Measurements from ENCODE around the gene SARDH. TPM values are rescaled to one million over a fixed set of nuclear protein-coding genes. Genes with fewer than 3 reads are reported as not detected.
A peak's percentile ranks its signal among the peaks of the same experiment; 100 is the strongest.

The SARDH gene
- total and polyA plus RNA-seq, 2 of the 13 experiments (the other 11 are each of a cell fraction or from before 2014, with no cell fraction given) = 11.6 to 34.9 TPM

DNA sequence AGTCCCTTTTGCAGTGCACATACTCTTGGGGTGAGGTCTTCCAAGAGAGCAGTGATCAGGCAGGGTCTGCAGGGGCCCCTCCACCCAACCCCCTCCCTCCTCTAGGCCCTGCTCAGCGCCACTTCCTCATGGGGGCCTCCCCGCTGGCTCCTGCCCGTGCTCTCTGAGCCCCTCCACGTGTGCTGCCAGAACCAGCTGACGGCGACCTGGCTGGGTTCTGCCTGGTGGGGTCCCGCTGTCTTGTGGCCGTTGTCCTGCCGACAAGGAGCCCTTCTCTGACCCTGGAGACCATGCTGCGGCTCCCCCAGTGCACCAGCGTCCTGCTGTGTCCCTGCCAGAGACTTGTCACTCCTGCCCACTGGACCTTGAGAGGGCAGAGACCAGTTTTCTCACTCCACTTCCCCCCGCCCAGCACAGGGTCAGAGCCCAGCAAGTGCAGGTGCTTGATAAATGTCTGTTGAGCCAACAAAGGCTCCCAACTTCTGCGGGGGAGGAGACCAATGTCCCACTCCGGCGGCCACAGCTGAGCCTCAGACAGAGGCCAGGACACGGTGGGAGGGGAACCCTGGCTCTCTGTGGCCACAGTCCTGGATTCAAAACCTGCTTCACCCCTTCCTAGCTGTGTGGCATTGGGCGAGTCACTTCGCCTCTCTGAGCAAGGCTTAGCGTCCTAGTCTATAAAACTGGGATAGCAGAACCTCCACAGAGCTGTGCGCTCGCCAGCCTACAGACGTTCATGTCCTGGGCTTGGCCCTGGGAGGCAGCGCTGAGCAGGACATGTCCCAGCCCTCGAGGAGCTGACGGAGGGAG, 24.8 kb downstream of the SARDH start (continued):
- no peak for TF ChIP-seq ZNF572 (CRISPR knock-in tag; IDR thresholded peaks at IDR 0.05)
- TF ChIP-seq ZNF552 (CRISPR knock-in tag; IDR thresholded peaks at IDR 0.05; ENCODE audit: borderline replicate concordance) = no peak
- TF ChIP-seq, protein P1, sequence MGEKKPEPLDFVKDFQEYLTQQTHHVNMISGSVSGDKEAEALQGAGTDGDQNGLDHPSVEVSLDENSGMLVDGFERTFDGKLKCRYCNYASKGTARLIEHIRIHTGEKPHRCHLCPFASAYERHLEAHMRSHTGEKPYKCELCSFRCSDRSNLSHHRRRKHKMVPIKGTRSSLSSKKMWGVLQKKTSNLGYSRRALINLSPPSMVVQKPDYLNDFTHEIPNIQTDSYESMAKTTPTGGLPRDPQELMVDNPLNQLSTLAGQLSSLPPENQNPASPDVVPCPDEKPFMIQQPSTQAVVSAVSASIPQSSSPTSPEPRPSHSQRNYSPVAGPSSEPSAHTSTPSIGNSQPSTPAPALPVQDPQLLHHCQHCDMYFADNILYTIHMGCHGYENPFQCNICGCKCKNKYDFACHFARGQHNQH (CRISPR knock-in tag; IDR thresholded peaks at IDR 0.05) = 0 out of 2 replicates have a peak, but pooled peaks have one; percentile 16
- no peak for TF ChIP-seq TMF1 (CRISPR knock-in tag; IDR thresholded peaks at IDR 0.05; ENCODE audit: low read depth)
- TF ChIP-seq ESRRA (CRISPR knock-in tag; IDR thresholded peaks at IDR 0.05; ENCODE audit: low read depth) = peak; percentile 66; the same call in 1 of the 2 replicates
- 0 out of 2 replicates have a peak, but pooled peaks have one; percentile 42 for TF ChIP-seq ISL2 (CRISPR knock-in tag; IDR thresholded peaks at IDR 0.05)
- TF ChIP-seq, protein P2, sequence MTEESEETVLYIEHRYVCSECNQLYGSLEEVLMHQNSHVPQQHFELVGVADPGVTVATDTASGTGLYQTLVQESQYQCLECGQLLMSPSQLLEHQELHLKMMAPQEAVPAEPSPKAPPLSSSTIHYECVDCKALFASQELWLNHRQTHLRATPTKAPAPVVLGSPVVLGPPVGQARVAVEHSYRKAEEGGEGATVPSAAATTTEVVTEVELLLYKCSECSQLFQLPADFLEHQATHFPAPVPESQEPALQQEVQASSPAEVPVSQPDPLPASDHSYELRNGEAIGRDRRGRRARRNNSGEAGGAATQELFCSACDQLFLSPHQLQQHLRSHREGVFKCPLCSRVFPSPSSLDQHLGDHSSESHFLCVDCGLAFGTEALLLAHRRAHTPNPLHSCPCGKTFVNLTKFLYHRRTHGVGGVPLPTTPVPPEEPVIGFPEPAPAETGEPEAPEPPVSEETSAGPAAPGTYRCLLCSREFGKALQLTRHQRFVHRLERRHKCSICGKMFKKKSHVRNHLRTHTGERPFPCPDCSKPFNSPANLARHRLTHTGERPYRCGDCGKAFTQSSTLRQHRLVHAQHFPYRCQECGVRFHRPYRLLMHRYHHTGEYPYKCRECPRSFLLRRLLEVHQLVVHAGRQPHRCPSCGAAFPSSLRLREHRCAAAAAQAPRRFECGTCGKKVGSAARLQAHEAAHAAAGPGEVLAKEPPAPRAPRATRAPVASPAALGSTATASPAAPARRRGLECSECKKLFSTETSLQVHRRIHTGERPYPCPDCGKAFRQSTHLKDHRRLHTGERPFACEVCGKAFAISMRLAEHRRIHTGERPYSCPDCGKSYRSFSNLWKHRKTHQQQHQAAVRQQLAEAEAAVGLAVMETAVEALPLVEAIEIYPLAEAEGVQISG (CRISPR knock-in tag; IDR thresholded peaks at IDR 0.05) = peak; percentile 47; the same call in 1 of the 2 replicates
- no peak for TF ChIP-seq SRY (CRISPR knock-in tag; IDR thresholded peaks at IDR 0.05)
- peak; percentile 64 for TF ChIP-seq HOXA3 (CRISPR knock-in tag; IDR thresholded peaks at IDR 0.05)
- peak in 1 of 2 experiments; percentile 14; a peak in 1 of 4 replicates for TF ChIP-seq EP300 (IDR thresholded peaks at IDR 0.05; ENCODE audit: low read depth in 2 of 2, low read length in 2 of 2)
- no peak for TF ChIP-seq EP300 (CRISPR knock-in tag; IDR thresholded peaks at IDR 0.05; ENCODE audit: borderline replicate concordance)
- no peak for TF ChIP-seq SRSF4 (IDR thresholded peaks at IDR 0.05; ENCODE audit: low read depth, low read length, poor library complexity, severe bottlenecking)
- peak; percentile 79 for TF ChIP-seq HNRNPL (IDR thresholded peaks at IDR 0.05; ENCODE audit: low read depth, low read length)
- TF ChIP-seq, protein P3, sequence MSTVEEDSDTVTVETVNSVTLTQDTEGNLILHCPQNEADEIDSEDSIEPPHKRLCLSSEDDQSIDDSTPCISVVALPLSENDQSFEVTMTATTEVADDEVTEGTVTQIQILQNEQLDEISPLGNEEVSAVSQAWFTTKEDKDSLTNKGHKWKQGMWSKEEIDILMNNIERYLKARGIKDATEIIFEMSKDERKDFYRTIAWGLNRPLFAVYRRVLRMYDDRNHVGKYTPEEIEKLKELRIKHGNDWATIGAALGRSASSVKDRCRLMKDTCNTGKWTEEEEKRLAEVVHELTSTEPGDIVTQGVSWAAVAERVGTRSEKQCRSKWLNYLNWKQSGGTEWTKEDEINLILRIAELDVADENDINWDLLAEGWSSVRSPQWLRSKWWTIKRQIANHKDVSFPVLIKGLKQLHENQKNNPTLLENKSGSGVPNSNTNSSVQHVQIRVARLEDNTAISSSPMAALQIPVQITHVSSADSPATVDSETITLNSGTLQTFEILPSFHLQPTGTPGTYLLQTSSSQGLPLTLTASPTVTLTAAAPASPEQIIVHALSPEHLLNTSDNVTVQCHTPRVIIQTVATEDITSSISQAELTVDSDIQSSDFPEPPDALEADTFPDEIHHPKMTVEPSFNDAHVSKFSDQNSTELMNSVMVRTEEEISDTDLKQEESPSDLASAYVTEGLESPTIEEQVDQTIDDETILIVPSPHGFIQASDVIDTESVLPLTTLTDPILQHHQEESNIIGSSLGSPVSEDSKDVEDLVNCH (CRISPR knock-in tag; IDR thresholded peaks at IDR 0.05) = no peak
- peak; percentile 28; the same call in 1 of the 2 replicates for TF ChIP-seq SPEN (CRISPR knock-in tag; IDR thresholded peaks at IDR 0.05; ENCODE audit: low read depth)
- TF ChIP-seq, protein P4, sequence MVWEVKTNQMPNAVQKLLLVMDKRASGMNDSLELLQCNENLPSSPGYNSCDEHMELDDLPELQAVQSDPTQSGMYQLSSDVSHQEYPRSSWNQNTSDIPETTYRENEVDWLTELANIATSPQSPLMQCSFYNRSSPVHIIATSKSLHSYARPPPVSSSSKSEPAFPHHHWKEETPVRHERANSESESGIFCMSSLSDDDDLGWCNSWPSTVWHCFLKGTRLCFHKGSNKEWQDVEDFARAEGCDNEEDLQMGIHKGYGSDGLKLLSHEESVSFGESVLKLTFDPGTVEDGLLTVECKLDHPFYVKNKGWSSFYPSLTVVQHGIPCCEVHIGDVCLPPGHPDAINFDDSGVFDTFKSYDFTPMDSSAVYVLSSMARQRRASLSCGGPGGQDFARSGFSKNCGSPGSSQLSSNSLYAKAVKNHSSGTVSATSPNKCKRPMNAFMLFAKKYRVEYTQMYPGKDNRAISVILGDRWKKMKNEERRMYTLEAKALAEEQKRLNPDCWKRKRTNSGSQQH (CRISPR knock-in tag; IDR thresholded peaks at IDR 0.05; ENCODE audit: low read depth) = no peak
